GM18502 (cell line): Measurements from ENCODE around the gene POLR1H.
"Not testable (repeated sequence)": the region's sequence is repeated elsewhere in the genome, so short reads cannot be mapped to it uniquely, and the experiment has no call there.

Source experiments
- ATAC-seq: cut with Tn5 transposase; IDR thresholded peaks from one replicate; pipeline ENCODE4 v1.9.1; 2021; ENCODE audit warnings: mild to moderate bottlenecking; ENCODE audit not compliant: unreplicated experiment, poor library complexity

POLR1H gene

GRCh38 chr6:30061092-30061857 is at the start of gene POLR1H:
Gene POLR1H (plus strand): TSS chr6:30061265. CDS start chr6:30061525, 260 bp downstream.
- peak; percentile 90 for ATAC-seq

GRCh38 chr6:30013291-30013922 is 47.7 kb upstream of the POLR1H start:
- no peak for ATAC-seq

- ATAC-seq: no peak
Measured at GRCh38 chr6:30019819-30020218, 41.2 kb upstream of the POLR1H start.

- ATAC-seq: no peak
Measured at GRCh38 chr6:30020626-30021025, 40.4 kb upstream of the POLR1H start.

GRCh38 chr6:30022189-30022588 is 38.9 kb upstream of the POLR1H start:
- ATAC-seq: no peak

GRCh38 chr6:30022712-30023111 is 38.4 kb upstream of the POLR1H start:
- ATAC-seq: not testable (repeated sequence)

GRCh38 chr6:30025186-30025585 is 35.9 kb upstream of the POLR1H start:
- ATAC-seq: no peak

GRCh38 chr6:30029588-30029987 is 31.5 kb upstream of the POLR1H start:
- ATAC-seq: no peak

GRCh38 chr6:30031381-30031780 is 29.7 kb upstream of the POLR1H start:
- no peak for ATAC-seq

GRCh38 chr6:30033440-30033839 is 27.6 kb upstream of the POLR1H start:
- ATAC-seq: not testable (repeated sequence)

GRCh38 chr6:30035784-30036183 is 25.3 kb upstream of the POLR1H start:
- ATAC-seq: no peak

- no peak for ATAC-seq
Measured at GRCh38 chr6:30037182-30037788, 23.8 kb upstream of the POLR1H start.

GRCh38 chr6:30041221-30041620 is 19.8 kb upstream of the POLR1H start:
- no peak for ATAC-seq

GRCh38 chr6:30041821-30042220 is 19.2 kb upstream of the POLR1H start:
- ATAC-seq: no peak

GRCh38 chr6:30042476-30042875 is 18.6 kb upstream of the POLR1H start:
- no peak for ATAC-seq

- no peak for ATAC-seq
Measured at GRCh38 chr6:30042914-30043313, 18.2 kb upstream of the POLR1H start.

GRCh38 chr6:30043744-30044143 is 17.3 kb upstream of the POLR1H start:
- no peak for ATAC-seq

GRCh38 chr6:30044630-30045029 is 16.4 kb upstream of the POLR1H start:
- ATAC-seq: no peak

- no peak for ATAC-seq
Measured at GRCh38 chr6:30047220-30047619, 13.8 kb upstream of the POLR1H start.

- no peak for ATAC-seq
Measured at GRCh38 chr6:30053682-30054081, 7.4 kb upstream of the POLR1H start.

- no peak for ATAC-seq
Measured at GRCh38 chr6:30055513-30055912, 5.6 kb upstream of the POLR1H start.
